SHP77 (cell line): Measurements from ENCODE around the gene VAT1L.

Experiments used
- DNase-seq, 2 experiments: peaks; one replicate each; lab custom pipeline; 2025; lab: John Stamatoyannopoulos, UW

Gene VAT1L

GRCh38 chr16:77782694-77783093 lies 5.7 kb upstream of the VAT1L start:
- no peak for DNase-seq

GRCh38 chr16:77784441-77785372 lies 3.7 kb upstream of the VAT1L start:
- DNase-seq, result no peak

GRCh38 chr16:77785373-77785764 lies 3.0 kb upstream of the VAT1L start:
- DNase-seq, result no peak

GRCh38 chr16:77786186-77786847 lies 2.0 kb upstream of the VAT1L start:
- no peak for DNase-seq

GRCh38 chr16:77787452-77787851 lies 912 bp upstream of the VAT1L start:
- no peak for DNase-seq

- DNase-seq, result no peak
Observed at GRCh38 chr16:77789085-77790008, 983 bp downstream of the VAT1L start.

- DNase-seq, result no peak
Observed at GRCh38 chr16:77790009-77790372, 1.6 kb downstream of the VAT1L start.

- DNase-seq, result no peak
Observed at GRCh38 chr16:77790912-77791311, 2.5 kb downstream of the VAT1L start.

GRCh38 chr16:77793417-77793816 lies 5.1 kb downstream of the VAT1L start:
- no peak for DNase-seq

GRCh38 chr16:77794586-77794985 lies 6.2 kb downstream of the VAT1L start:
- DNase-seq, result no peak

GRCh38 chr16:77801817-77802216 lies 13.5 kb downstream of the VAT1L start:
- no peak for DNase-seq

- no peak for DNase-seq
Observed at GRCh38 chr16:77805398-77805797, 17.0 kb downstream of the VAT1L start.

GRCh38 chr16:77807021-77807420 lies 18.7 kb downstream of the VAT1L start:
- no peak for DNase-seq

- DNase-seq, result no peak
Observed at GRCh38 chr16:77812856-77813500, 24.6 kb downstream of the VAT1L start.

- DNase-seq, result no peak
Observed at GRCh38 chr16:77816293-77816692, 27.9 kb downstream of the VAT1L start.

- DNase-seq, result no peak
Observed at GRCh38 chr16:77820340-77820739, 32.0 kb downstream of the VAT1L start.

GRCh38 chr16:77822661-77823060 lies 34.3 kb downstream of the VAT1L start:
- no peak for DNase-seq

- DNase-seq, result no peak
Observed at GRCh38 chr16:77823067-77823466, 34.7 kb downstream of the VAT1L start.

GRCh38 chr16:77825196-77825595 lies 36.8 kb downstream of the VAT1L start:
- DNase-seq, result no peak

GRCh38 chr16:77827032-77827431 lies 38.7 kb downstream of the VAT1L start:
- no peak for DNase-seq

GRCh38 chr16:77833921-77834634 lies 45.7 kb downstream of the VAT1L start:
- DNase-seq, result no peak
